HFFc6 (cell line): ENCODE measurements around the gene TMEM178B. TPM values are rescaled to one million over a fixed set of nuclear protein-coding genes. Genes with fewer than 3 reads are reported as not detected.

Experiments used
- DNase-seq: peaks from one replicate; pipeline ENCODE4 v3.0.0-alpha.2; 2018
- H3K27ac Mint-ChIP-seq: 2 replicates; pipeline ENCODE4 v1.8.0; 2020; ENCODE audit warnings: mild to moderate bottlenecking, mixed read lengths
- H3K27me3 Mint-ChIP-seq: 2 replicates; pipeline ENCODE4 v1.8.0; 2021; ENCODE audit warnings: mild to moderate bottlenecking, moderate library complexity, mixed read lengths; ENCODE audit not compliant: insufficient read depth
- H3K36me3 Mint-ChIP-seq: 2 replicates; pipeline ENCODE4 v1.8.0; 2021; ENCODE audit warnings: low read depth, mixed read lengths
- H3K4me1 Mint-ChIP-seq: 2 replicates; pipeline ENCODE4 v1.8.0; 2020; ENCODE audit warnings: low read depth, mixed read lengths
- H3K4me3 Mint-ChIP-seq: 2 replicates; pipeline ENCODE4 v1.8.0; 2020; ENCODE audit warnings: mild to moderate bottlenecking, moderate library complexity, mixed read lengths
- H3K9me3 Mint-ChIP-seq: 2 replicates; pipeline ENCODE4 v1.8.0; 2020; ENCODE audit warnings: mild to moderate bottlenecking, mixed read lengths
- CTCF ChIP-seq: fragments of 200-600 bp; sonication (generic); IDR thresholded peaks from 2 replicates; pipeline ENCODE4 v1.5.0; 2021; ENCODE audit warnings: antibody characterized with exemption, mild to moderate bottlenecking
- total RNA-seq, 6 experiments: library from RNA; stranded (reverse); fragmentation: NEBNext Ultra II Directional; extraction: Animal tissue kit (Norgen Biotek cat#: 25700); gene quantifications; 2 replicates in 1 of 6; 3 replicates in 5 of 6; pipeline ENCODE4 v1.2.3, GENCODE V29; 2021

TMEM178B gene
- total RNA-seq, 6 experiments from 2014 or later, result 2.8 to 8.4 (median 6.6) TPM

- no peak overlapping the region for H3K4me3 Mint-ChIP-seq
- TF ChIP-seq CTCF, result no peak
- no peak overlapping the region for H3K27ac Mint-ChIP-seq
- no peaks in the 10 kb centered on the region for H3K36me3 Mint-ChIP-seq
- H3K27me3 Mint-ChIP-seq, result no peaks in the 10 kb centered on the region
- no peaks in the 10 kb centered on the region; the same call in 1 of the 2 replicates for H3K9me3 Mint-ChIP-seq
- H3K4me1 Mint-ChIP-seq, result peaks cover 18% of the 10 kb centered on the region; the same call in 1 of the 2 replicates
- no peak for DNase-seq
Observed at GRCh38 chr7:141238596-141239243, 164.9 kb downstream of the TMEM178B start.

GRCh38 chr7:141239661-141240060, 165.8 kb downstream of the TMEM178B start:
- peaks cover 7% of the 10 kb centered on the region for H3K9me3 Mint-ChIP-seq
- no peaks in the 10 kb centered on the region; the same call in 1 of the 2 replicates for H3K27me3 Mint-ChIP-seq
- H3K36me3 Mint-ChIP-seq, result no peaks in the 10 kb centered on the region; the same call in 1 of the 2 replicates
- H3K4me1 Mint-ChIP-seq, result peaks cover 18% of the 10 kb centered on the region; the same call in 1 of the 2 replicates
- H3K4me3 Mint-ChIP-seq, result no peak overlapping the region
- TF ChIP-seq CTCF, result no peak
- no peak overlapping the region for H3K27ac Mint-ChIP-seq
- DNase-seq, result no peak

- H3K9me3 Mint-ChIP-seq, result peaks cover 14% of the 10 kb centered on the region
- H3K36me3 Mint-ChIP-seq, result no peaks in the 10 kb centered on the region; the same call in 1 of the 2 replicates
- H3K27ac Mint-ChIP-seq, result 0 out of 2 replicates have a peak overlapping the region, but pooled peaks have one; percentile 3
- no peak for TF ChIP-seq CTCF
- peak overlapping the region; percentile 1; the same call in 1 of the 2 replicates for H3K4me3 Mint-ChIP-seq
- H3K4me1 Mint-ChIP-seq, result peaks cover 19% of the 10 kb centered on the region; the same call in 1 of the 2 replicates
- no peaks in the 10 kb centered on the region; the same call in 1 of the 2 replicates for H3K27me3 Mint-ChIP-seq
- no peak for DNase-seq
Observed at GRCh38 chr7:141242568-141242967, 168.7 kb downstream of the TMEM178B start.

GRCh38 chr7:141243368-141243767, 169.5 kb downstream of the TMEM178B start:
- peaks cover 14% of the 10 kb centered on the region for H3K9me3 Mint-ChIP-seq
- H3K27ac Mint-ChIP-seq, result no peak overlapping the region; the same call in 1 of the 2 replicates
- H3K4me1 Mint-ChIP-seq, result peaks cover 19% of the 10 kb centered on the region; the same call in 1 of the 2 replicates
- no peaks in the 10 kb centered on the region; the same call in 1 of the 2 replicates for H3K27me3 Mint-ChIP-seq
- no peaks in the 10 kb centered on the region; the same call in 1 of the 2 replicates for H3K36me3 Mint-ChIP-seq
- H3K4me3 Mint-ChIP-seq, result no peak overlapping the region; the same call in 1 of the 2 replicates
- DNase-seq, result no peak
- TF ChIP-seq CTCF, result no peak

GRCh38 chr7:141244435-141244834, 170.6 kb downstream of the TMEM178B start:
- peaks cover 14% of the 10 kb centered on the region for H3K9me3 Mint-ChIP-seq
- no peak for DNase-seq
- H3K27me3 Mint-ChIP-seq, result no peaks in the 10 kb centered on the region; the same call in 1 of the 2 replicates
- no peak overlapping the region for H3K4me3 Mint-ChIP-seq
- H3K36me3 Mint-ChIP-seq, result no peaks in the 10 kb centered on the region; the same call in 1 of the 2 replicates
- no peak for TF ChIP-seq CTCF
- no peak overlapping the region for H3K27ac Mint-ChIP-seq
- H3K4me1 Mint-ChIP-seq, result peaks cover 19% of the 10 kb centered on the region; the same call in 1 of the 2 replicates
